Stomach (tissue), 4 donors: ENCODE measurements around the gene MAGEF1.

Source experiments
- CTCF ChIP-seq, 7 experiments: fragments of 450-650 bp in 4 of 7; fragments of 200-600 bp in 3 of 7; sonication (generic) in 3 of 7; IDR thresholded peaks; one replicate each; pipeline ENCODE4 v1.5.1; 2016 to 2019; ENCODE audit warnings: antibody characterized with exemption in 7 of 7, control low read depth in 2 of 7, mild to moderate bottlenecking in 1 of 7
- EP300 ChIP-seq: sonication (generic); formaldehyde crosslinking; IDR thresholded peaks from one replicate; pipeline ENCODE4 v1.6.1; 2017; ENCODE audit warnings: antibody characterized with exemption
- POLR2A ChIP-seq, 4 donors: fragments of 450-650 bp; IDR thresholded peaks; one replicate each; pipeline ENCODE4 v1.6.1; 2016; ENCODE audit warnings: antibody characterized with exemption in 4 of 4, control low read depth in 2 of 4, mild to moderate bottlenecking in 1 of 4, moderate library complexity in 1 of 4
- POLR2AphosphoS5 ChIP-seq, 3 donors: sonication (generic); formaldehyde crosslinking; IDR thresholded peaks; one replicate each; pipeline ENCODE4 v1.6.1; 2016; ENCODE audit warnings: antibody characterized with exemption in 3 of 3

- TF ChIP-seq POLR2AphosphoS5 (IDR thresholded peaks at IDR 0.05) (no peak), CTCF (IDR thresholded peaks at IDR 0.05) (no peak), POLR2A (IDR thresholded peaks at IDR 0.05) (no peak), EP300 (no peak)
Observed at GRCh38 chr3:184670091-184670602, 41.7 kb downstream of the MAGEF1 start.
